Right lobe of liver (tissue), 4 donors: ENCODE measurements around the gene METTL26.

ENCODE experiments used
- CTCF ChIP-seq, 4 donors: fragments of 200-600 bp in 3 of 4; fragments of 450-650 bp in 1 of 4; IDR thresholded peaks; one replicate each; pipeline versions ENCODE4 v1.5.1 to v1.8.0; 2016 to 2022; ENCODE audit warnings: antibody characterized with exemption in 4 of 4, mild to moderate bottlenecking in 2 of 4
- POLR2A ChIP-seq: fragments of 450-650 bp; IDR thresholded peaks from one replicate; pipeline ENCODE4 v1.6.1; 2017; ENCODE audit warnings: antibody characterized with exemption, mild to moderate bottlenecking
- donor health status: DM: no; HTN: no; CAD: no.
- donor health status: DM: no; HTN: no; CAD: no.
- donor health status: DM: no; HTN: yes; CAD: no.

GRCh38 chr16:633336-634050 is 2.6 kb downstream of the METTL26 start:
- no peak for TF ChIP-seq POLR2A
- no peak for TF ChIP-seq CTCF (IDR thresholded peaks at IDR 0.05)
